Lower leg skin (tissue), 4 donors: Measurements from ENCODE around the gene KMT2E. TPM values are rescaled to one million over a fixed set of nuclear protein-coding genes. Genes with fewer than 3 reads are reported as not detected.

Experiments
- DNase-seq, 2 donors: peaks; one replicate each; pipeline ENCODE4 v3.0.0-alpha.2; 2019; ENCODE audit warnings: low spot score in 2 of 2
- H3K4me3 ChIP-seq: fragments of 200-600 bp; sonication (generic); 2 replicates; pipeline ENCODE4 v1.5.1; 2017; ENCODE audit warnings: mild to moderate bottlenecking, low read depth; ENCODE audit not compliant: poor library complexity, severe bottlenecking
- POLR2A ChIP-seq, 2 donors: fragments of 450-650 bp; IDR thresholded peaks; one replicate each; pipeline ENCODE4 v1.6.1; 2016 to 2017; ENCODE audit warnings: antibody characterized with exemption in 2 of 2, mild to moderate bottlenecking in 1 of 2, moderate library complexity in 1 of 2
- WGBS, 2 donors: methylation state at CpG; one replicate each; pipeline ENCODE4 v1.1.5; 2018; 5-methylcytosine and 5-hydroxymethylcytosine counted together
- intact Hi-C: fragments of 100-400 bp; cut with DNase I; formaldehyde crosslinking; loops from one replicate; pipeline ENCODE4 v1.15.0; 2023; ENCODE audit warnings: low total_unique reads
- total RNA-seq, 4 donors: library from RNA; depleted of rRNA; stranded (reverse); fragments of >200 nt; gene quantifications; one replicate each; pipeline ENCODE4 v1.1.0, GENCODE V29; 2016
- TF ChIP-seq, protein P1 (sequence below), 3 donors: fragments of 450-650 bp; IDR thresholded peaks; one replicate each; pipeline ENCODE4 v1.5.1; 2016; ENCODE audit warnings: antibody characterized with exemption in 3 of 3, mild to moderate bottlenecking in 3 of 3, moderate library complexity in 2 of 3

The KMT2E gene
- total RNA-seq, 4 donors from 2014 or later, result 86.4 to 130 (median 114) TPM

DNA sequence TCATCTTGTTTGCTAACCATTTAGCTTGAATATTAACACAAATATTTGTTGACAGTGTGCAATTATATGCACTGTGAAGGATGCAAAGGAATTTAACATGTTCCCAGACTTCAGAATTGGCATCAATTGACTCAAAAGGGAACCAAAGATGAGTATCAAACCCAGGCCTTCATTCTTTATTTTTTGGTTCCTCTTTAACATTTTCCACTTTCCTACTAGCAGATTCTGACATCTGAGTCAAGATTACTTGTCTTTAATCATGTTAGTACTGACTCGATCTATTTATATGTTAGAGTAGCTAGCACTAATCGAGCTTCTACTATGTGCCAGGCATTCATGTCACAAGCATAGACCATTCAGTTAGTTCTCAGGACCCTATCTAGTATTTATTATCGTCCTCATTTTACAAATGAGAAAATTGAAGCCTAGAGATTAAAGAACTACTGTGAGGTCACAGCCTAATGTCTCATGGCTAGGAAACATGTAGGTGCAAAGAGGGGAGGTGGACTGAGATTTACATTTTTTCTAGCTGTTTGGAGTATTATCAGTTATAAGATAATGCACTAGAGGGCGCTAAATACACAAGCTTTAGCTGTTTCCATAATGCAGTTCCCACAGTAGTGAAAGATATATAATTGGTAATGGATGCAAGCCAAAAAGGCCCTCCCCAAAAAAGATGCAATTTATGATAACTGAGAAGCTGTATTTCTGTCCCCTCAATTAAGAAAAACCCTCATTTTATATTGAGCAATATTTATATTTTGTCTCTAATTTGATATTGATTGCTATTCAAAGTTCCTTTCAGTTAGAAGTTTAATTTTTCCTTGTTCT, 32.9 kb upstream of the KMT2E start:
- no peak for DNase-seq
- 24 to 26% methylated on average over 4 of the region's 4 CpGs for whole genome bisulfite sequencing, 2 donors
- TF ChIP-seq, protein P1, sequence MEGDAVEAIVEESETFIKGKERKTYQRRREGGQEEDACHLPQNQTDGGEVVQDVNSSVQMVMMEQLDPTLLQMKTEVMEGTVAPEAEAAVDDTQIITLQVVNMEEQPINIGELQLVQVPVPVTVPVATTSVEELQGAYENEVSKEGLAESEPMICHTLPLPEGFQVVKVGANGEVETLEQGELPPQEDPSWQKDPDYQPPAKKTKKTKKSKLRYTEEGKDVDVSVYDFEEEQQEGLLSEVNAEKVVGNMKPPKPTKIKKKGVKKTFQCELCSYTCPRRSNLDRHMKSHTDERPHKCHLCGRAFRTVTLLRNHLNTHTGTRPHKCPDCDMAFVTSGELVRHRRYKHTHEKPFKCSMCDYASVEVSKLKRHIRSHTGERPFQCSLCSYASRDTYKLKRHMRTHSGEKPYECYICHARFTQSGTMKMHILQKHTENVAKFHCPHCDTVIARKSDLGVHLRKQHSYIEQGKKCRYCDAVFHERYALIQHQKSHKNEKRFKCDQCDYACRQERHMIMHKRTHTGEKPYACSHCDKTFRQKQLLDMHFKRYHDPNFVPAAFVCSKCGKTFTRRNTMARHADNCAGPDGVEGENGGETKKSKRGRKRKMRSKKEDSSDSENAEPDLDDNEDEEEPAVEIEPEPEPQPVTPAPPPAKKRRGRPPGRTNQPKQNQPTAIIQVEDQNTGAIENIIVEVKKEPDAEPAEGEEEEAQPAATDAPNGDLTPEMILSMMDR (IDR thresholded peaks at IDR 0.05), result no peak
- TF ChIP-seq POLR2A (IDR thresholded peaks at IDR 0.05), result no peak
- no peak overlapping the region for H3K4me3 ChIP-seq
- intact Hi-C loops, result no loop called here

DNA sequence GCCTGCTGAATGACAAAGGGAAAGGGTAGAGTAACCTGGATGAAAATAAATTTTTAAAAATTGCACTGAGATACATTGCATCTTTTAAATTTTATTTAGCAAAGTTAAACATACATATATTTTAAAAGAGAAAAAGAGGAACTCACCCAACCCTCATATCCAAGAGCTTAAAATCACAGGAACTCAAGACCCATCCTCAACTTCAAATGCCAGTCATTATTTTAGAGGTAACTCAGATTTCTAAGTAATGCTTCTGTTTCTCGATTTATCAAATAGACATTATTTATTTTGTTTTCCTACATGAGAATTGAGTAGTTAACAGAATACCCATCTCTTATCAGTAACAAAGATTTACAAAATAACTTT, 32.4 kb upstream of the KMT2E start:
- TF ChIP-seq, protein P1 (IDR thresholded peaks at IDR 0.05), result no peak
- no peak for TF ChIP-seq POLR2A (IDR thresholded peaks at IDR 0.05)
- WGBS, 2 donors, result 52 to 63% methylated on average over 1 of the region's 1 CpG
- no peak for DNase-seq
- H3K4me3 ChIP-seq, result no peak overlapping the region
- intact Hi-C loops, result no loop called here

DNA sequence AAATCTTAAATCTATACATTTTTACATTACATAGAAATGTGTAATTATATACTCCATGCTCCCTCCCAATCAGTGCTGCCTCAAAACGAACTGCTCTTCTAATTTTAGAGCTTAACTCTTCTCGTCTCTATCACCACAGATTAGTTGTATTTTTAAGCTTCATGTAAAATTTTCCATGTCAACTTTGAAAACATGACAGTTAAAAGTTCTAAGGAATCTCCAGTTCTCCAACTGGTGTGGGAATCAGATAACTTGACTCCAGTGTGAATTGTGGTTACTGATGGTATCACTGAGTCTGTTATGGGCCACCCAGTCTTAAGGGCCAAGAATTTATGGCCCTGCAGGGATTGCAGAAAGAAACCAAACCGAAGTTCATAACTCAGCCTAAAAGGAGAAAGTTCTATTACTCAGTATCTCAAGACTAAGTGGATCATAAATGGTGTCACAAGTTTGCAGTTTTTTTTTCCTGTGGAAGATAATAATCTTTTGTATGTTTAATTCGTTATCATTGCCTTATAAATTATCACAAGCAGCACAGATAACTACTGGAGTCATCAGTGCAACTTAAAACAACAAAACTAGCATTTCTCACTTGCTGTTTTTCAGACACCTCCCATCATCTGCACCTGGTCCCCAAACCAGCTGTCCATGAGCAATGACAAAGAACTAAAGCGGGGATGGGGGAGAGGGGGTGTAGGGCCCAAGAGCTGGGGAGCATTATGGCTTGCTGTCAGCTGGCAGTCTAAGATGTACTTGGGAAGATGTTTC, 31.5 kb upstream of the KMT2E start:
- DNase-seq, result no peak
- 15 to 24% methylated on average over 5 of the region's 5 CpGs for WGBS, 2 donors
- no peak overlapping the region for H3K4me3 ChIP-seq
- intact Hi-C loops, result no loop called here
- no peak for TF ChIP-seq POLR2A (IDR thresholded peaks at IDR 0.05)
- TF ChIP-seq, protein P1 (IDR thresholded peaks at IDR 0.05), result no peak

DNA sequence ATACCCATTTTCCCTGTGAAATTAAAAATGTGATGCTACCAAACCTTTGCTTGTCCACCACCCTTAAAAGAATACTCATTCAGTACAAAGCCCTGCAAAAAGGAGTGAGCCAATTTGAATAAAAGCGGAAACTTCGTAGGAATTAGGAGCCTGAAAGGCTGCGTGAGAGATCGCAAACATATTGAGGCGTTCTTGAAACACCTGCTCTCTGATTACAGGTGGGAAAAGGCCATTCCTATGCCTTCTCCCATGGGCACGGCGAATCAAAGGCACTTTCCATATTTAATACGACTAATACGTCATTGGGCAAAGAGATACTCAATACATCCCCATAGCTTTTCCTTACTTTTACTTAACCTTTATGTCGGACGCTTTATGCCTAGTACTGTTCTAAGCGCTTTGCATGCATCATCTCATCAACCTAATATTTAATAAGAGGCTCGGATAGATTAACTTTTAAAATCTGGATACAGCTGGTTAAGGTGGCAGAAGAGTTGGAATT, 30.9 kb upstream of the KMT2E start:
- DNase-seq, result no peak
- H3K4me3 ChIP-seq, result peak overlapping the region; percentile 53
- intact Hi-C loops, result no loop called here
- TF ChIP-seq, protein P1 (IDR thresholded peaks at IDR 0.05), result no peak
- no peak for TF ChIP-seq POLR2A (IDR thresholded peaks at IDR 0.05)
- WGBS, 2 donors, result 13 to 16% methylated on average over 13 of the region's 13 CpGs

DNA sequence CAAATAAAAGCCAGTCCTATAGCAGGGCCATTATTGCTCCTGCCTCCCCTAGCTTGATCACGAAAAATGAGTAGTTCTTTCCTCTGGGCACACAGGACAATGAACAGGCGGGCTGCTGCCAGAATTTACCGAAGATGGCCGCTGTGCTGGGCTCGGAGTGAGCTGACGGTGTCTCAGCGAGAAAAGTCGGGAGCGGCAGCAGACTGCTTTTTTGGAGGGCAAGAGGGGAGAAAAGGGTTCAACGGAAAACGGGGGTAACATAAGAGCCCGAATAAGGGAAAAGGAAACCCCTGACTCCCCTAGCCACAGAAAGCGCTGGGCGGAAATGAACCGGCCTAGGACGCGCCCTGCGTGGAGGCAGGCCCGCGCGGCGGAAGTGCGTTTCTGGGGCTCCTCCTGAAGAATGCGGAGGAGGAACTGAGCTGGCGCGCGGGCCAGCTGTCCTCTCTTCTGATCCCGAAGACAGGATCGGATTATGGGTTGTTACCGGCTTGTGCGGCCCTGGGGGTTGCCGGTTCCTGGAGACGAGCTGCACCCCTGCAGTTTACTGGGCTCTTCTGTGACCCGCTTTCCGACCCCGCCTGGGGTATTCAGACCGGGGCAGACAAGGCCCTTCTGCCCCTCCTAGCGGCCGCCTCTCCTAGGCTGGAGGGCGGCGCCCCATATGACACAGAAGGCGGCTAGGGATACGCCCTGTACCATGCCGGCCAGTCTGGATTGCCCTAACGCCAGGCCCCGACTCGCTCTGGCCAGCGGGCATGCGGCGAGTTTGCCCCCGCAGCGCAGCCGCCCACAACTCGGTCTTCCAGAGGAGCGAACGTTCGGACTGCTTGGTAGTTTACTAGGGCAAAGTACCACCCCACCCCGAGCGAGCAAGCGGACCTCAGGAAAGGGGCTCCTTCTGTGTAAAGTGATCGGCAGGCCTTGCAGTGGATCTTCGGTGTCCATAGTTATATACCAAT, 30.1 kb upstream of the KMT2E start:
- 1% methylated on average over 57 to 59 of the region's 62 CpGs for WGBS, 2 donors

More for the DNA sequence above, 30.1 kb upstream of the KMT2E start:
- intact Hi-C loops, result no loop called here
- TF ChIP-seq, protein P1 (IDR thresholded peaks at IDR 0.05), result no peak
- TF ChIP-seq POLR2A (IDR thresholded peaks at IDR 0.05), result peak in 1 of 2 donors; percentile 14
- peak; percentile 86 to 97 for DNase-seq
- H3K4me3 ChIP-seq, result peak overlapping the region; percentile 53
